Loucy (cell line): ENCODE measurements around the gene PANX3.

ENCODE experiments used
- EZH2phosphoT487 ChIP-seq: fragments of 200-600 bp; IDR thresholded peaks from 2 replicates; pipeline ENCODE4 v1.6.1; 2018; ENCODE audit warnings: antibody characterized with exemption, mild to moderate bottlenecking, moderate library complexity, borderline replicate concordance
- TF ChIP-seq, protein P1 (sequence below): fragments of 200-600 bp; sonication (generic); conservative IDR thresholded peaks from 2 replicates; pipeline ENCODE4 v1.5.1; 2014; ENCODE audit warnings: mild to moderate bottlenecking, antibody characterized with exemption, low read length

DNA sequence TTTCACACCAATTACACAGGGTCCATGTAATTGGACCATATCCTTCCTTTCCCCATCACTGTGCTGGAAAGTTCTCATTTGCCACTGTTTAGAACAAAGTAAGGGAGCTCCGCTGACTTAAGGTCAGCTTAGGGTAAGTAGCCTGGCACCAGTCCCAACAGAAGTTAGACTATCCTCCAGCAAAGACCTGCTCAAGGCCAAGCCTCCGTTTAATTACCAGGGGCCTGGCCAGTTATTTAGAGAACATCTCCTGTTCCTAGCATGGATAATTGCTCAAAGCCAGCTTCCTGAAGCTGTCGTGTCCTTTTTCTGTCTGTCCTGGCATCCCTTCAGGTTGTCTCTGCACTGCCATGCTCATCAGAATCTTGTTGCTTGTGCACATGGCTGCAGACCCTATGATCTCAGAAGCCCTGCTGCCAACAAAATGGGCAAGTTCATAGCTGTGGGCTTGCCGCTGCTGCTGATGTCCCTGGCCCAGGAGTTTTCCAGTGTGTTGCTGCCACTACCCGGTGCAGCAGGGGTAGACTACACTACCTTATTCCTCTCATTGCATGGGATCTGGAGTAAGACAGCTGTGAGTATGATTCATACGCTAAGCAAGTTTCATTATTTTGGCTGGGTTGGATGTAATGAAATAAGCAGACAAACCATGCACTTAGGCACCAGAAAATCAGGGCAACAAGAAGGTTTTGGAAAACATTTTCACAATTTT lies 33.4 kb upstream of the PANX3 start:
- TF ChIP-seq, protein P1, sequence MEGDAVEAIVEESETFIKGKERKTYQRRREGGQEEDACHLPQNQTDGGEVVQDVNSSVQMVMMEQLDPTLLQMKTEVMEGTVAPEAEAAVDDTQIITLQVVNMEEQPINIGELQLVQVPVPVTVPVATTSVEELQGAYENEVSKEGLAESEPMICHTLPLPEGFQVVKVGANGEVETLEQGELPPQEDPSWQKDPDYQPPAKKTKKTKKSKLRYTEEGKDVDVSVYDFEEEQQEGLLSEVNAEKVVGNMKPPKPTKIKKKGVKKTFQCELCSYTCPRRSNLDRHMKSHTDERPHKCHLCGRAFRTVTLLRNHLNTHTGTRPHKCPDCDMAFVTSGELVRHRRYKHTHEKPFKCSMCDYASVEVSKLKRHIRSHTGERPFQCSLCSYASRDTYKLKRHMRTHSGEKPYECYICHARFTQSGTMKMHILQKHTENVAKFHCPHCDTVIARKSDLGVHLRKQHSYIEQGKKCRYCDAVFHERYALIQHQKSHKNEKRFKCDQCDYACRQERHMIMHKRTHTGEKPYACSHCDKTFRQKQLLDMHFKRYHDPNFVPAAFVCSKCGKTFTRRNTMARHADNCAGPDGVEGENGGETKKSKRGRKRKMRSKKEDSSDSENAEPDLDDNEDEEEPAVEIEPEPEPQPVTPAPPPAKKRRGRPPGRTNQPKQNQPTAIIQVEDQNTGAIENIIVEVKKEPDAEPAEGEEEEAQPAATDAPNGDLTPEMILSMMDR, result no peak
- TF ChIP-seq EZH2phosphoT487, result no peak
